OCI-LY7 (cell line): Measurements from ENCODE around the gene NAT10. TPM values are rescaled to one million over a fixed set of nuclear protein-coding genes. Genes with fewer than 3 reads are reported as not detected.
A peak's percentile ranks its signal among the peaks of the same experiment; 100 is the strongest.

Experiments
- BruUV-seq: library from RNA; stranded (reverse); fragments of 400-500 nt; replicated peaks from 2 replicates; lab custom pipeline; 2021; lab: Mats Ljungman, UMichigan
- CTCF ChIA-PET: fragments of 300-600 bp; sonication (Branson Sonifier 250); formaldehyde crosslinking; loops from one replicate; lab custom pipeline; 2022; ENCODE audit warnings: antibody characterized with exemption; ENCODE audit not compliant: unreplicated experiment; lab: Charles Lee
- POLR2A ChIA-PET: fragments of 300-600 bp; sonication (Branson Sonifier 250); formaldehyde crosslinking; loops from one replicate; lab custom pipeline; 2022; ENCODE audit warnings: antibody characterized with exemption; lab: Charles Lee
- DNase-seq: peaks from one replicate; pipeline ENCODE4 v3.0.0-alpha.2; 2015; ENCODE audit warnings: low spot score
- H2AFZ ChIP-seq: fragments of 200-600 bp; sonication (generic), shearing (Covaris generic); 2 replicates; pipeline ENCODE4 v1.6.1; 2014; ENCODE audit warnings: mild to moderate bottlenecking, antibody characterized with exemption, low read length, moderate library complexity
- H3K27ac ChIP-seq: fragments of 200-600 bp; sonication (generic); 2 replicates; pipeline ENCODE4 v1.5.1; 2014; ENCODE audit warnings: mixed run types, low read depth, mild to moderate bottlenecking, moderate library complexity, low read length, inconsistent platforms; ENCODE audit not compliant: poor library complexity, severe bottlenecking
- H3K36me3 ChIP-seq: fragments of 200-600 bp; sonication (generic); 2 replicates; pipeline ENCODE4 v1.6.1; 2014; ENCODE audit warnings: mild to moderate bottlenecking, antibody characterized with exemption, low read length, moderate library complexity, mixed read lengths; ENCODE audit not compliant: insufficient read depth
- H3K4me1 ChIP-seq: fragments of 200-600 bp; sonication (generic); 2 replicates; pipeline ENCODE4 v1.5.1; 2014; ENCODE audit warnings: mild to moderate bottlenecking, low read length; ENCODE audit not compliant: insufficient read depth, poor library complexity, severe bottlenecking
- H3K4me2 ChIP-seq: fragments of 200-600 bp; sonication (generic); 2 replicates; pipeline ENCODE4 v1.6.1; 2014; ENCODE audit warnings: mild to moderate bottlenecking, low read length
- H3K4me3 ChIP-seq: fragments of 200-600 bp; sonication (generic); 2 replicates; pipeline ENCODE4 v1.5.1; 2014; ENCODE audit warnings: mild to moderate bottlenecking, low read depth, low read length; ENCODE audit not compliant: poor library complexity, severe bottlenecking
- H3K79me2 ChIP-seq: fragments of 200-600 bp; sonication (generic); 2 replicates; pipeline ENCODE4 v1.6.1; 2016; ENCODE audit warnings: low read depth, mild to moderate bottlenecking, low read length, moderate library complexity, mixed read lengths; ENCODE audit not compliant: insufficient read depth
- H3K9me2 ChIP-seq: fragments of 200-600 bp; sonication (generic); 2 replicates; pipeline ENCODE4 v1.6.1; 2016; ENCODE audit warnings: mild to moderate bottlenecking, low read length, mixed read lengths; ENCODE audit not compliant: insufficient read depth
- H3K9me3 ChIP-seq: fragments of 200-600 bp; sonication (generic); 2 replicates; pipeline ENCODE4 v1.6.1; 2014; ENCODE audit warnings: mild to moderate bottlenecking, mixed run types, low read length, mixed read lengths
- H4K20me1 ChIP-seq: fragments of 200-600 bp; sonication (generic); 2 replicates; pipeline ENCODE4 v1.6.1; 2014; ENCODE audit warnings: mild to moderate bottlenecking, antibody characterized with exemption, low read length, moderate library complexity, mixed read lengths; ENCODE audit not compliant: insufficient read depth
- CTCF ChIP-seq: fragments of 200-600 bp; sonication (generic); conservative IDR thresholded peaks from 2 replicates; pipeline ENCODE4 v1.5.1; 2014; ENCODE audit warnings: mild to moderate bottlenecking, antibody characterized with exemption, low read length, moderate library complexity, mixed read lengths
- EZH2phosphoT487 ChIP-seq: fragments of 200-600 bp; sonication (generic); IDR thresholded peaks from 2 replicates; pipeline ENCODE4 v1.6.1; 2018; ENCODE audit warnings: low read depth, borderline replicate concordance, mild to moderate bottlenecking, mixed run types, antibody characterized with exemption, low read length, moderate library complexity, mixed read lengths
- intact Hi-C: fragments of 100-400 bp; cut with micrococcal nuclease; formaldehyde crosslinking; loops from one replicate; pipeline ENCODE4 v1.10.0; 2022; ENCODE audit not compliant: unreplicated experiment
- total RNA-seq, 2 experiments: library from RNA; depleted of rRNA in 1 of 2; stranded (reverse); fragments of >200 nt in 1 of 2; shearing (Covaris generic) in 1 of 2; gene quantifications; 2 replicates each; pipeline ENCODE4 v1.2.3, GENCODE V29; 2014 to 2022

NAT10 gene
- total RNA-seq, 2 experiments from 2014 or later: 64.9 to 120 TPM

DNA sequence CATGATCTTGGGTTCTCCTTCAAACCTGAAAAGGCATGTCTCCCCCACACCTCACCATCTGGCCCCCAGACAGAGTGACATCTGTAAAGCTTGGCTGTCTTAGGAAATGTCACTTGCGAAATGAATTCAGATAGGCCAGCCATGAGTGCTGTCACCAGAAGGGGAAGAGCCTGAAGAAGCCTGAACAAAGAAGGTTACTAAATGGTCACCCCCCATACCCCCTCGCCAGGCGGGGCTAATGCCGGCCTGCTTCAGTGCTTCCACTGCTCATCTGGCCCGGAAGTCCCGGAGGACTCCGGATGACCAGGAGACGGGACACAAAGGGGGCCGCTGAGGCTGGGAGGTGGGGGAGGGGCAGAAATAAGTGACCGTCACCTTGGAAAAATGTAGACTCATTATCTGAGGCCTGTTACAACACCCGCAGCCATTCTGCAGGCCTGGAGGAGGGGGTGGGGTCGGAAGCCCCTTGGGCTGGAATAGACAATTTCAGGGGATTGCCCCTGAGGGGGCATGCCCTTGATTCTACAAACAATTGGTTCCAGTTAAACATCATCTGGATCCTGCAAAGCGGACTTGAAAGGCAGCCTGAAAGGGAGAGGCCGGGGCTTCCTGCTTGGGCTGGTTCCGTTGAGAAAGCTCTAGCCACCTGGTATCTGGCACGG is 43.2 kb downstream of the NAT10 start:
- CTCF ChIA-PET: no interaction called here
- POLR2A ChIA-PET: interaction anchor here (0.6 kb wide), 1 partner anchor 81 kb away, joined by 8 read pairs; no protein-coding TSS in a partner anchor
- intact Hi-C loops: loop anchor here (5.0 kb wide), 2 partner anchors 96 to 151 kb away; partner anchors contain the start of gene CAPRIN1
- Histone ChIP-seq H3K9me2 (no peaks in the 10 kb centered on the region), H4K20me1 (no peaks in the 10 kb centered on the region; the same call in 1 of the 2 replicates), H3K4me1 (peaks cover 49% of the 10 kb centered on the region), H3K9me3 (no peaks in the 10 kb centered on the region), H3K36me3 (peaks cover 97% of the 10 kb centered on the region), H3K4me3 (no peak overlapping the region), H3K79me2 (no peaks in the 10 kb centered on the region), H3K4me2 (no peak overlapping the region), H2AFZ (no peak overlapping the region), H3K27ac (no peak overlapping the region)
- no peak for DNase-seq
- BruUV-seq: no TSS peak
- TF ChIP-seq CTCF (no peak), EZH2phosphoT487 (no peak)

- H2AFZ ChIP-seq: no peak overlapping the region
- no peaks in the 10 kb centered on the region for H3K9me2 ChIP-seq
- ChIA-PET POLR2A (interaction anchor here (0.6 kb wide), 1 partner anchor 82 kb away, joined by 8 read pairs; no protein-coding TSS in a partner anchor), CTCF (no interaction called here)
- no peaks in the 10 kb centered on the region for H3K9me3 ChIP-seq
- peaks cover 91% of the 10 kb centered on the region for H3K36me3 ChIP-seq
- H3K27ac ChIP-seq: no peak overlapping the region
- no peaks in the 10 kb centered on the region for H3K79me2 ChIP-seq
- H4K20me1 ChIP-seq: no peaks in the 10 kb centered on the region
- no TSS peak for BruUV-seq
- no peak for DNase-seq
- H3K4me1 ChIP-seq: peaks cover 51% of the 10 kb centered on the region
- H3K4me3 ChIP-seq: no peak overlapping the region
- intact Hi-C loops: loop anchor here (5.0 kb wide), 2 partner anchors 97 to 152 kb away; partner anchors contain the start of gene CAPRIN1
- H3K4me2 ChIP-seq: no peak overlapping the region
- no peak for TF ChIP-seq EZH2phosphoT487
- TF ChIP-seq CTCF: no peak
Measured at GRCh38 chr11:34149274-34149673, 43.8 kb downstream of the NAT10 start.

DNA sequence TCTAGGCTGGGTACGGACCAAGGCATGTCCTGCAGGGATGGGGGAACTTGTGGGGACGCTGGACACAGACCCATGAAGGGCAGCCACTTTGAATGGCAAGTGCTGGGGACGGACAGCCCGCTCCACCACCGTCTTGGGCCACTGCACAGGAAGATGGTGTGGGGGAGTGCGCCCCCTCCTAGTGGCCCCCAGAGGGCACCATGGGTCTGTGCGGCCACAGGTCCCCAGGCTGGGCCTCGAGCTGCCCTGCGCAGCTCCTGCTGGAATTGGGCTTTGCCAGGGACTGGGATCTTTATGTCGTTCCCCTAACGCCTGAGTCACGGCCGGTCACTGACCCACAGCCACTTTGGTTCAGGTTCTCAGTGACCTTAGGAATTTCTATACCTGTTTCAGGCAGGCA is 44.4 kb downstream of the NAT10 start:
- ChIA-PET POLR2A (no interaction called here), CTCF (no interaction called here)
- intact Hi-C loops: loop anchor here (5.0 kb wide), 2 partner anchors 97 to 152 kb away; partner anchors contain the start of gene CAPRIN1
- no peak for DNase-seq
- peak; percentile 52 for TF ChIP-seq CTCF
- no peak for TF ChIP-seq EZH2phosphoT487
- no peaks in the 10 kb centered on the region for H3K79me2 ChIP-seq
- H3K4me2 ChIP-seq: no peak overlapping the region
- H3K4me3 ChIP-seq: no peak overlapping the region
- H4K20me1 ChIP-seq: no peaks in the 10 kb centered on the region
- H3K4me1 ChIP-seq: peaks cover 51% of the 10 kb centered on the region
- H3K36me3 ChIP-seq: peaks cover 90% of the 10 kb centered on the region
- BruUV-seq: no TSS peak
- no peak overlapping the region for H3K27ac ChIP-seq
- H3K9me3 ChIP-seq: no peaks in the 10 kb centered on the region
- H2AFZ ChIP-seq: no peak overlapping the region
- no peaks in the 10 kb centered on the region for H3K9me2 ChIP-seq
